Kidney epithelial cell (primary cell): ENCODE measurements around the gene PASD1. TPM values are rescaled to one million over a fixed set of nuclear protein-coding genes. Genes with fewer than 3 reads are reported as not detected.

Experiments
- DNase-seq: peaks from one replicate; pipeline ENCODE4 v3.0.0-alpha.2; 2010; ENCODE audit warnings: low read depth
- H3K27me3 ChIP-seq: 2 replicates; pipeline ENCODE4 v1.6.0; 2011; ENCODE audit warnings: low read length; ENCODE audit not compliant: control insufficient read depth, insufficient read depth
- H3K36me3 ChIP-seq: 2 replicates; pipeline ENCODE4 v1.5.1; 2011; ENCODE audit warnings: low read length; ENCODE audit not compliant: control insufficient read depth, insufficient read depth
- H3K4me3 ChIP-seq: 2 replicates; pipeline ENCODE4 v1.5.1; 2011; ENCODE audit warnings: low read depth, mild to moderate bottlenecking, control low read depth, low read length
- CTCF ChIP-seq: IDR thresholded peaks from 2 replicates; pipeline ENCODE4 v1.5.1; 2011; ENCODE audit warnings: mild to moderate bottlenecking, moderate library complexity, low read length, control low read depth, inconsistent platforms; ENCODE audit not compliant: insufficient read depth, poor library complexity, severe bottlenecking
- total RNA-seq: library from RNA; depleted of rRNA; stranded (reverse); fragments of >200 nt; gene quantifications from 2 replicates; pipeline ENCODE4 v1.2.3, GENCODE V29; 2015

The PASD1 gene
- total RNA-seq, 1 donor from 2014 or later: not detected

- Histone ChIP-seq H3K4me3 (no peak overlapping the region), H3K27me3 (no peaks in the 10 kb centered on the region), H3K36me3 (no peaks in the 10 kb centered on the region)
- DNase-seq: no peak
- TF ChIP-seq CTCF: no peak
Measured at GRCh38 chrX:151702026-151702714, 138.7 kb downstream of the PASD1 start.

- H3K36me3 ChIP-seq: no peaks in the 10 kb centered on the region
- no peak for DNase-seq
Measured at GRCh38 chrX:151702741-151703340, 139.4 kb downstream of the PASD1 start.

GRCh38 chrX:151703487-151703886, 140.0 kb downstream of the PASD1 start:
- TF ChIP-seq CTCF: no peak
- Histone ChIP-seq H3K4me3 (no peak overlapping the region), H3K27me3 (no peaks in the 10 kb centered on the region), H3K36me3 (no peaks in the 10 kb centered on the region)
- no peak for DNase-seq

More at GRCh38 chrX:151702741-151703340, 139.4 kb downstream of the PASD1 start:
- Histone ChIP-seq H3K27me3 (no peaks in the 10 kb centered on the region), H3K4me3 (no peak overlapping the region)
- no peak for TF ChIP-seq CTCF

GRCh38 chrX:151704041-151704663, 140.7 kb downstream of the PASD1 start:
- Histone ChIP-seq H3K27me3 (no peaks in the 10 kb centered on the region), H3K36me3 (no peaks in the 10 kb centered on the region), H3K4me3 (no peak overlapping the region)
- DNase-seq: no peak
- no peak for TF ChIP-seq CTCF

GRCh38 chrX:151708821-151709220, 145.3 kb downstream of the PASD1 start:
- H3K4me3 ChIP-seq: no peak overlapping the region
- no peaks in the 10 kb centered on the region for H3K36me3 ChIP-seq
- DNase-seq: no peak
- H3K27me3 ChIP-seq: no peaks in the 10 kb centered on the region
- TF ChIP-seq CTCF: no peak
